Astrocyte of the spinal cord (primary cell): ENCODE results near the gene TEAD4.

Experiments
- DNase-seq: peaks from one replicate; pipeline ENCODE4 v3.0.0; 2011; ENCODE audit warnings: low read depth, low spot score
- H3K4me3 ChIP-seq: 2 replicates; pipeline ENCODE4 v1.5.1; 2011; ENCODE audit warnings: low read depth, mild to moderate bottlenecking, low read length, moderate library complexity
- CTCF ChIP-seq: IDR thresholded peaks from 2 replicates; pipeline ENCODE4 v1.5.1; 2012; ENCODE audit warnings: low read depth, mild to moderate bottlenecking, low read length, inconsistent platforms
- in situ Hi-C: cut with HindIII; loops from 2 replicates; pipeline ENCODE4 v1.10.0; 2017; ENCODE audit warnings: low sequenced_read_pairs

Gene TEAD4

GRCh38 chr12:3071107-3071506, 111.9 kb downstream of the TEAD4 start:
- no peak overlapping the region for H3K4me3 ChIP-seq
- DNase-seq, result no peak
- in situ Hi-C loops, result loop anchor here (10.0 kb wide), 1 partner anchor 204 kb away; no protein-coding TSS in a partner anchor
- no peak for TF ChIP-seq CTCF

GRCh38 chr12:3071710-3072109, 112.5 kb downstream of the TEAD4 start:
- in situ Hi-C loops, result loop anchor here (10.0 kb wide), 1 partner anchor 203 kb away; no protein-coding TSS in a partner anchor
- H3K4me3 ChIP-seq, result no peak overlapping the region
- TF ChIP-seq CTCF, result no peak
- DNase-seq, result no peak

GRCh38 chr12:3073438-3074250, 114.4 kb downstream of the TEAD4 start:
- no peak overlapping the region for H3K4me3 ChIP-seq
- in situ Hi-C loops, result loop anchor here (10.0 kb wide), 1 partner anchor 201 kb away; no protein-coding TSS in a partner anchor

GRCh38 chr12:3075315-3075714, 116.1 kb downstream of the TEAD4 start:
- no peak overlapping the region for H3K4me3 ChIP-seq
- in situ Hi-C loops, result loop anchor here (10.0 kb wide), 1 partner anchor 199 kb away; no protein-coding TSS in a partner anchor
- TF ChIP-seq CTCF, result no peak

More at GRCh38 chr12:3073438-3074250, 114.4 kb downstream of the TEAD4 start:
- peak; percentile 99 for TF ChIP-seq CTCF
- peak; percentile 88 for DNase-seq

GRCh38 chr12:3076730-3077571, 117.8 kb downstream of the TEAD4 start, which contains the start of gene TSPAN9:
Gene TSPAN9, plus strand, starts transcription at chr12:3077379. Its CDS starts 123,815 bp downstream, at chr12:3201194.
- peak within 1 kb of the TSS; percentile 85 for H3K4me3 ChIP-seq
- no peak for TF ChIP-seq CTCF
- DNase-seq, result peak; percentile 63
- in situ Hi-C loops, result loop anchor here (10.0 kb wide), 1 partner anchor 198 kb away; no protein-coding TSS in a partner anchor

More at GRCh38 chr12:3075315-3075714, 116.1 kb downstream of the TEAD4 start:
- no peak for DNase-seq

- peak; percentile 32 for DNase-seq
- in situ Hi-C loops, result loop anchor here (10.0 kb wide), 1 partner anchor 197 kb away; no protein-coding TSS in a partner anchor
Measured at GRCh38 chr12:3077572-3078081, 118.4 kb downstream of the TEAD4 start.

More at GRCh38 chr12:3077572-3078081, 118.4 kb downstream of the TEAD4 start:
- peak overlapping the region; percentile 85 for H3K4me3 ChIP-seq
- no peak for TF ChIP-seq CTCF
